NCI-H345 (cell line): ENCODE results near the gene SLFN13.
"Not testable (repeated sequence)": the region's sequence is repeated elsewhere in the genome, so short reads cannot be mapped to it uniquely, and the experiment has no call there.

Experiments used
- DNase-seq: peaks from one replicate; lab custom pipeline; 2025; lab: John Stamatoyannopoulos, UW

Gene SLFN13, protein sequence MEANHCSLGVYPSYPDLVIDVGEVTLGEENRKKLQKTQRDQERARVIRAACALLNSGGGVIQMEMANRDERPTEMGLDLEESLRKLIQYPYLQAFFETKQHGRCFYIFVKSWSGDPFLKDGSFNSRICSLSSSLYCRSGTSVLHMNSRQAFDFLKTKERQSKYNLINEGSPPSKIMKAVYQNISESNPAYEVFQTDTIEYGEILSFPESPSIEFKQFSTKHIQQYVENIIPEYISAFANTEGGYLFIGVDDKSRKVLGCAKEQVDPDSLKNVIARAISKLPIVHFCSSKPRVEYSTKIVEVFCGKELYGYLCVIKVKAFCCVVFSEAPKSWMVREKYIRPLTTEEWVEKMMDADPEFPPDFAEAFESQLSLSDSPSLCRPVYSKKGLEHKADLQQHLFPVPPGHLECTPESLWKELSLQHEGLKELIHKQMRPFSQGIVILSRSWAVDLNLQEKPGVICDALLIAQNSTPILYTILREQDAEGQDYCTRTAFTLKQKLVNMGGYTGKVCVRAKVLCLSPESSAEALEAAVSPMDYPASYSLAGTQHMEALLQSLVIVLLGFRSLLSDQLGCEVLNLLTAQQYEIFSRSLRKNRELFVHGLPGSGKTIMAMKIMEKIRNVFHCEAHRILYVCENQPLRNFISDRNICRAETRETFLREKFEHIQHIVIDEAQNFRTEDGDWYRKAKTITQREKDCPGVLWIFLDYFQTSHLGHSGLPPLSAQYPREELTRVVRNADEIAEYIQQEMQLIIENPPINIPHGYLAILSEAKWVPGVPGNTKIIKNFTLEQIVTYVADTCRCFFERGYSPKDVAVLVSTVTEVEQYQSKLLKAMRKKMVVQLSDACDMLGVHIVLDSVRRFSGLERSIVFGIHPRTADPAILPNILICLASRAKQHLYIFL

DNA sequence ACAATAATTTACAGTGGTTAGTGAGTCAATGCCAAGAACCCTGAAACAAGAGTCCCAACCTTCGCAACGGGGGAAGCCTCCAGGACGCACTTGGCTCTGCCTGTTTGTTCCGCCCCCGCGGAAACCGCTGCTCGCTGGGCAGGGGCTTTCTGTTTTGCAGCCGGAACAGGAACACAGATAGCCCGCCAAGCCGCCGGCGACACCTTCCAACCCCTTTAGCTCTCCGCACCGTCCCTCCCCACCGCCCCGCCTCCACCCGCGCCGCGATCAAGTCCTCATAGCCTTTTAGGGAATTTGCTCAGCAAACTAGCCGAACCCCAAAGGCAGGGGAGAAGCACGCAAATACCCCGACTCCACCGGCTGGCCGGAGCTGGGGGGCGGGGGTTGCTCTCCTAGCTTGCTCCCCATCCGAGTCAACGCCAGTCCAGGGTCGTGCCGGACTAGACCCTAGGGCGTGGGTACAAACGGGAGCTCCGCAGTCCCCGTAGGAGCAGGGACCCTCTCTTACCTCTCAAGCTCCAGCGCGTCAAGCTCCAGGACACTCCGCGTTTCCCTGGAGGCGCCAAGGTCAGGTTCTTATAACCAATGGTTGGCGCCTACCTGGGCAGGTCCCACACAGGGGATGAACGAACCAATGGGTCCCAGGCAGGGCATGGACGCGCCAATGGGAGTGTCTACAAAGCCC is at the start of gene SLFN13:
SLFN13 (minus strand) TSS at position 553 of the 685 bp plus-strand sequence. CDS start 3,086 bp downstream, outside the sequence.
- DNase-seq, result peak; percentile 29

DNA sequence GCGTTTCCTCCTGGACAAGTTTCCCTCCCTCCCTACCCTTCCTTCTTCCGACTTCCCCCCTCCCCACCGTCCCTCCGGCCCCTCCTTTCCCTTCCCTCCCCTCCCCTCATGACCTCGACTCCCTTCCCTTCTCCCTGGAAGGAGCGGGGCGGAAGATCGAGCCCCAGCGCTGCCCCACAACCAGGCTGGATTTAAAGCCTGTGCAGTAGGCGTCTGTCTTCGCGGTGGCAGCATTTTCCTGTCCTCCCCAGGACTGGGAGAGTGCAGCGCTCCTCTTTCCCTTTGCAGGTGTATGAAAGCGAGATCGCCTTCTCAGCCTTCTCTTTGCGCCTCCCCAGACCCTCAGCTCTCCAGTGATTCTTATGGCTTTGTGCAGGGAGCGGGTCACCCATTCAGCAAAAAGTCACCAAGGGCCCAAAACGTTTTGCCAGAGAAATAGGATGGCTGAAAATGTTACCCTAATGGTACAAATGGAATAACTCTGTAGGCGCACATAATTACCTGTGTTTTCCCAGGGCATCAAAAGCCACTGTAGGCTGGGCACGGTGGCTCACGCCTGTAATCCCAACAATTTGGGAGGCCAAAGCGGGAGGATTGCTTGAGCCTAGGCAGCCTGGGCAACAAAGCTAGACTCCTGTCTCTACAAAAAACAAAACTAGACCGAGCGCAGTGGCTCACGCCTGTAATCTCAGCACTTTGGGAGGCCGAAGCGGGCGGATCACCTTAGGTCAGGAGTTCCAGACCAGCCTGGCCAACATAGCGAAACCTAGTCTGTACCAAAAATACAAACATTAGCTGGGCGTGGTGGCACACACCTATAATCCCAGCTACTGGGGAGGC is 48.1 kb upstream of the SLFN13 start:
- no peak for DNase-seq

DNA sequence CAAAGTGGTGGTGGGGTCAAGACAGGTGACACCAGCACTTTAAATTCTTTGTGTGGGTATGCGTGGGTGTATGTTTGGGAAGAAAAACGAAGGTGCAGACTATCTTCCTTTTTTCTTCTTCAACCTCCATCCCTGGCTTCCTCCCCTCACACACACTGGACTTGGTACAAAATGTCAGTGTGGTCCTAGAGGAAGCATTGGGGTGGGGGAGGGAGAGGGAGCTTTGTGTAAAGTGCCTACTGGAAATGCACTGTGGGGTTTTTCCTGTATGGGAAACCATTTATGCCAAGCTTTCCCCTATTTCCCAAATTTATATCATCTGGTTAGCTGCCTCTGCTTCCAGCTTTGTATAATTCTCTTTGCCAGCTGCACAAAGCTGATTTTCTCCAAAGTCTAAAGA is 44.5 kb upstream of the SLFN13 start:
- no peak for DNase-seq

DNA sequence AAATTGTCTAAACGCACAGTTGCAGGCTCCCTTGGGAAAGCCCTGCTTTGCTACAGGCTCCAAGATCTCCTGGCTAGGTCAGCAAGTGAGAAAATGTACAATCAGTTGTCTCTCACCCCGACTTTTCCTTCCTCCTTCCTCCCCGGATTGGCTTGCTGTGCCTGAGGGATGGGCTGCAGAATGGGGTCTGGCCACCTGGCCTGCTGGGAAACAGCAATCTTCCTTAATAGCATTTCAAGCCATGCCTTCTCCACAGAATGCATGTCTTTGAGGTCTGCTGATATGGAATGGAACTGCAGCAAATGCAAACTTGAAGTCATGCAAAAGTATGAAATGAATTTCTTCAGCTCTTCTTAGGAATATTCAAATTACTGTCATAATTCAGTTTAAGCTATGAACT is 42.9 kb upstream of the SLFN13 start:
- DNase-seq, result no peak

DNA sequence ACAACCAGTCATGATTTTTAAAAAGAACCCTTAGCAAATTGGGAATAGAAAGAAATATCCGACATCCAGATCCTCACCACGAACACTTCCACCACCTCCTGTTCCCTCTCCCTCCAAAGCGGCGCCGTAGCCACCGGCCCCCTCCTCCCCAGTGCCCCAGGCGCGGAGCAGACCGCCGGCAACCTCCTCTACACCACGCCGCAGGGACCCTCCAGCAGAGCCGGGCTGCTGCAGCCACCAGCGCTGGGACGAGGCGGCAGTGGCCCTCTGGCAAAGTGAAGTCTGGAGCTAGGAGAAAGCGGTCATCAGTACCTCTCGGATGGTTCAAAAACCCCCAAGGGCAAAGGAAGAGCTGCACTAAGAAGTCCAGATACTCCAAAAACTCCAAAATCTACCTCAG is 41.4 kb upstream of the SLFN13 start:
- DNase-seq, result no peak

DNA sequence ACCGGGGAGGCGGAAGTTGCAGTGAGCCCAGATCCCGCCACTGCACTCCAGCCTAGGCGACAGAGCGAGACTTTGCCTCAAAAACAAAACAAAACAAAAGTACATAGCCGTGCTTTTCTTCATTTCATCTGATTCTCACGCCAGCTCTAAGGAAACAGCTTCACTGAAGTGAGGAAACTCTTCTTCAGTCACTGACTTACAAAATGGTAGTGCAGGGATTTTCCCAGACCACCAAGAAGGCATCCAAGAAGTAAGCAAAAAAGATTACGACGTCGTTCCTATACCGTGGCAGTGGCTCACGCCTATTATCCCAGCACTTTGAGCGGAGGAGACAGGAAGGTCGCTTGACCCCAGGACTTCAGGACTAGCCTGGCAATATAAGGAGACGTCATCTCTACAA is 40.4 kb upstream of the SLFN13 start:
- no peak for DNase-seq

DNA sequence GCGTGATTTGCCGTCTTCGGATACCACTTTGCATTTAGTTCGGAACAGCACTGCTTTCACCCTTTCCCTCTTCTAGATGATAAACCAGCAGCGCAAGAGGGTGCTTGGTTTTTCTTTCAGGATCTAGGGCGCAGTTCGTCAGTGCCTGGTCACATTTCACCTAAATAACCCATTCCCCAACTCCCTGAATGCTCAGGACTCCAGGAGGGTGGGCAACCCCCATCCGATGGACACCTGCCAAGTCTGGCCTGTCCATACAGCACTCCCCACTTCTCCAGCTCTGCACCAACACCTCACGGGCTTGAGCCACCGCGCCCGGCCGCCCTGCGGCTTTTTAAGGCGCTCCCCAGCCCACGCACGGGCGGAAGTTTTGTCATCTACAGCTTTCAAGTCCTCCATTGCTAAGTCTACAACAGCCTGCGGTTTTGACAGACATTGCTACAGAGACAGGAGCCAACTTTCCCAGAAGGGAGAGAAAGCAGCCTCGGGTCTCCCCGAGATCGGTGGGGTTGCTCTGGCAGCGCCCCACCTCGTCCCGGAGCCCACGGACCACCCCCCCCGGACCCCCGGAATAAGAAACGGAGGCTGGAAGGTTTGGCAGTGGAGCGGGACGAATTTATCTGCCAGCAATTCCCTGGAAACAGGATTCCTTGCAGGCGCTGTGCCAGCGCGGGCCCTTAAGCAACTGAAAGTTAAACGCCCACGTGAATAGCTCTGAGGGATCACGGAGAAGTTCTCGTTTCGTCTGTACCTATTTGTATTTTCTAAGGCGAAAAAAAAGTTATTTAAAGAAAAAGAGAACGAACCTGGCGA is 38.6 kb upstream of the SLFN13 start:
- DNase-seq, result no peak

DNA sequence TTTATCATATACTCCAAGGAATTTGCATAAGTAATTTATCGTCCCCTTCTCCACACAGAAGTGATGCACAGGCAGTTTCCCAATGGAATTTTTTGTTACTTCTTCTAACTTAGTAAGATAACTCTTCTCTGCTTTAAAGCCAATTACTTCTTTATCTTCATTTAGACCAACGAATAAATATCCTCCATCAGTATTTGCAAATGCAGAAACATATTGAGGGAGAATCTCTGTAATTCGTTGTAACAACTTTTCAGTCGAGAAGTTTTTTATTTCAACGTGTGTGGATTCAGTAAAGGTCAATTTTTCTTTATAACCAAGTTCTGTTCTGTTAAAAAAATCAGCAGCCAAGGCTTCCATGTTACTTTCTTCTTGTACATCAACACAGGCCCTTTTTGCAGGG is 30.7 kb upstream of the SLFN13 start:
- DNase-seq, result no peak

DNA sequence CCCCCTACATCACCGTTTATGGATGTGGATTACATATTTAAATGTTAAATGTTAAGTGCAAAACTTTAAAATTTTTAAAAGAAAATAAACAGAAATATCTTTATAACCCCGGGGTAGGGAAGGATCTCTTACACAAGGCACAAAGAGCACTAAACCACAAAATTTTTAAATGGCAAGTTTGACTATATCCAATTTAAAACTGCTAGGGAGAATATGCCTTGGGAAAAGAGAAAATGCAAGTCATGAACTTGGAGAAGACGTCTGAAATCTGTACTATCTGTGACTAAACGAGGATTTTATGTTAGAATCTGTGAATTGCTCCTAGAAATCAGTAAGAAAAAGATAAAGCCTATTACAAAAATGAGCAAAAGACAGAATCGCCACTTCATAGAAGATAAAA is 28.7 kb upstream of the SLFN13 start:
- DNase-seq, result no peak

DNA sequence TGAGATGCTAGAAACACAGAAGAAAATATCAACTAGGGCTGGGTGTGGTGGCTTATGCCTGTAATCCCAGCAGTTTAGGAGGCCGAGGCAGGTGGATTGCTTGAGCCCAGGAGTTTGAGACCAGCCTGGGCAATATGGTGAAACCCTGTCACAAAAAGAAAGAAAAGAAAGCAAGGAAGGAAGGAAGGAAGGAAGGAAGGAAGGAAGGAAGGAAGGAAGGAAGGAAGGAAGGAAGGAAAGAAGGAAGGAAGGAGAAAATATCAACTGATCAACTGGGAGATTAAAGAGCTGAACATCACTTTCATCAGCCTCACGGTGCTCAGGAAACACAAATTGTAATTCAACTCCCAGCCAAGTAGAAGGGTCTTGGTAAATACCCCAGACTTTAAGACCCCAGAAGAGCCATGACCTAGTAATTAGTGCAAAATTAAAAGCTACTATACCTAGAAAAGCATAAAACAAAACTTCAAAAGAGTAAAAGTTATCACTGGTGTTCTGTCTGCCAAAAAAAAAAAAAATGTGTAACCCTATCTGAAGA is 27.8 kb upstream of the SLFN13 start:
- DNase-seq, result no peak

DNA sequence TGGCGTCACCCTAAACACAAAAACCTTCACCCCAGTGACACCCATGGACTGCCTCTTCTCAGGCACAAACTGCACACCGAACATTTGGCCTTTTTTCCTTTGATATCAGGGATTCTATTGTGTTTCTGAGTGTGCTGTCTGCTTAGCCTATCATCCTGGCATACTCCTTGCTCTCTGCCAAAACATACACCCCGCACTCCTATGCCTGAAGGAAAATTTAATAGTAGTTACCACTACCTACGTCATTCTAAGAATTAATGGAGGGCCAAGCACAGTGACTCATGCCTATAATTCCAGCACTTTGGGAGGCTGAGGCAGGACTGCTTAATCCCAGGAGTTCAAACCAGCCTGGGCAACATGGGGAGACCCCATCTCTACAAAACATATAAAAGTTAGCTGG is 19.9 kb upstream of the SLFN13 start:
- DNase-seq, result no peak

DNA sequence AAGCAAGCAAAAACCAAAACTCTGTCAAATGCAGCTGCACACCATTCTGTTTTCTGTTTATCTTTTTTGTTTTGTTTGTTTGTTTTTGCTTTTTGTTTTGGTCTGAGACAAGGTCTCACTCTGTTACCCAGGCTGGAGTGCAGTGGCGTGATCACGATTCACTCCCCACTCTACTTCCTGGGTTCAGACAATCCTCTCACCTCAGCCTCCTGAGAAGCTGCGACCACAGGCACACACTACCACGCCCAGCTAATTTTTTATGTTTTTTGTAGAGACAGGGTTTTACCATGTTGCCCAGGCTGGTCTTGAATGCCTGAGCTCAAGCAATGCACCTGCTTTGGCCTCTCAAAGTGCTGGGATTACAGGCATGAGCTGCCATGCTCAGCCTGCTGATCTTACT is 19.3 kb upstream of the SLFN13 start:
- no peak for DNase-seq

DNA sequence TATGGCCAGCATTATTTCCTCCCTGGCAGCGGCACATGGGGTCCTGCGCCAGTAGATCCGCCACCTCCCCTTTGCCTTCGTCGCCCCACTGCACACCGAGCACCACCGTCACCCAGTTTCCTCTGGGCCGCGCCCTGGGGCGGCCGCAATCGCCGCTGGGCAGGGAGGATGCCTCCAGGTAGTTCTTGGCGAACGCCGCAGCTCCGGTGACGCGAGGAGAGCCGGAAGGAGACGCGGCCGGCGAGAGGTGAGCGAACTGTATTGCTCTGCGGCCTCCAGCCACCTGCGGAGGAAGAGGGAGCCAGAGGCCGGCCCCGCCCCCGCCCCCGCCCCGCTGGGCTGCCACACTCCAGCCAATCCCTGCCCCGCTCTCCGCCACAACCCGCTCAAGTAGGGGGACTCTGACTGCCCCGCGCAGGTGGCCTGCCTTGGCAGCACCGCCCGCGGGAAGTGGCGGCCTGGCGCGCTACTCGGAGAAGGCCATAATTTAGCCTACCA is 11.8 kb upstream of the SLFN13 start:
- peak; percentile 42 for DNase-seq

DNA sequence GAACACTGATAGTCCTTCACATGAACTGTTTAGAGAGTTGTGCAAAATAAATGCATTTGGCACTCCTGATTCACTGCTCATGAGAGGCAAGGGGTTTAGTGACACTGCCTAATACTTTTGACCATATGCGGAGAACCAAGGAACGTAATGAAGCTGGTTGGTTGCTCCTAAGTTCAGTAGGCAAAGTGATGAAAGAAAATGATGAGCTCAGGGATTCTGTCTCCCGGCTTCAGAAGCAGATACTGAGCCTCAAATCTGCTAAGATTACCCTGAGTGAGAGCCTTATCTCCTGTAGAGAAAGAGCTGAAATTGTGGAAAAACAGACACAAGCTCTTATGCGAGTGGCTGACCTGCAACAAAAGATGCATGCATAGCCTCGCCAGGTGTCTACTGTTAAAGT is 5.5 kb upstream of the SLFN13 start:
- not testable (repeated sequence) for DNase-seq

DNA sequence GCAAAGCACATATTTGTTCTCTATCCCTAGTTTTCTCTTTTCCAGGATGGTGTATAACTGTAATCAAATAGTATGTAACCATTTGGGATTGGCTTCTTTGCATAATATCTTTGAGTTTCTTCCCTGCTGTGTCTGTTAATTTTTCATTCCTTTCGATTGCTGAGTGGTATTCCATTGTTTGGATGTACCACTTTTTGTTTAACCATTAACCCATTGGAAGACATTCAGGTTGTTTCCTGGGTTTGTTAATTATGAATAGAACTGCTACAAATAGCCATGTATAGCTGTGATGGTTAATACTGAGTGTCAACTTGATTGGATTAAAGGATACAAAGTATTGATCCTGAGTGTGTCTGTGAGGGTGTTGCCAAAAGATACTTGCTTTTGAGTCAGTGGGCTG is 4.6 kb upstream of the SLFN13 start:
- DNase-seq, result no peak

DNA sequence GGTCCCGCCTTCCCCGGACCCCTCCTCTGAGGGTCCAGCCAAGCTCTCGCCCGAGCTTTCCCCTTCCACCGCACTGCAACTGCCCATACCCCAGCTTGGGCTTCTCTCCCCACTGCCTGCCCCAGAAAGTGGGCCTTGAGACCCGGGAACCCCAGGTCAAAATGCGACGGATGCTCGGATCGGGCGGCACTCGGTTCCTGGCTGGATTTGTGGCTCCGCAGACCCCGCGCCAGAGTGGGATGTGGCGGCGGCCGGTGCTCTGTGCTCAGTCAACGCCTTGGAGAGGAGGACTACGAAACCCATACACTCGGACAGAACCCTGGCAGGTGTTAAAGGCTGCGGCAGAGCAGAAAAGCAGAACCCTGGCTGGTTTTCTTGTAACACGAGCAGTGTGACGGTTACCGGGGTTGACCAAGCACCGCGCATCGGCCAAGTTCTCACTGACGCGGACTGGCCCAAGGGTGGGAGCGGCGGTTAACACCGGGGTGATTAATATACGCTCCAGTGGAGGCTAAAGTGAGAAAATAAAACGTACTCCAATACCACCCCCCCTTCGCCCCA is 885 bp upstream of the SLFN13 start:
- DNase-seq, result no peak

DNA sequence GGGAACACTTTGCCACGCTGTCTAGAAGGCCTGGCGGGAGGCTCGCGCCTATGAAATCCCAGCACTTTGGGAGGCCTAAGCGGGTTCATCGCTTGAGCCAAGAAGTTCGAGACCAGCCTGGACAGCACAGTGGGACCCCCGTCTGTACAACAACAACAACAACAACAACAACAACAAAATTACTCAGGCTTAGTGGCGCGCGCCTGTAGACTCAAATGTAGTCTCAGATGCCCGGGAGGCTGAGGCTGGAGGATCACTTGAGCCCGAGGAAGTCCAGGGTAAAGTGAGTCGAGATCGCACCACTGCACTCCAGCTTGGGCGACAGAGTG is 297 bp upstream of the SLFN13 start:
- DNase-seq, result no peak

DNA sequence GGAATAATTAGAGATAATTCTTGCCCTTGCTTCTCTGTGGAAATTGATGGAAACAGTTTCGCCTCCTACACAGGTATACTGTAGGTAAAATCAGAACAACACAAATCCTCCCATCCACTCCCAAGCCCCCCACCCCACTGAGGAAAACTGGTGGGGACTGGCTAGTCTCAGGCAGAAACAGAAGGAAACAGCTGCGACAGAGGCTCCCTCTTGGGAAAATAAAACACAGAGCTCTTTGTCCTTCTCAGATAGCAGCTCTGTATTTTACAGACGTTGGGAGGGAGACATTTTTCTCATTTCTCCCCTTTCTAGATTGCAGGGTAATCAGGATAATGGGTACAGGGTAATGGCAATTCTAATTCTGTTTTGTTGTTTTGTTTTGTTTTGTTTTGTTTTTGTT is 1.1 kb downstream of the SLFN13 start:
- no peak for DNase-seq

DNA sequence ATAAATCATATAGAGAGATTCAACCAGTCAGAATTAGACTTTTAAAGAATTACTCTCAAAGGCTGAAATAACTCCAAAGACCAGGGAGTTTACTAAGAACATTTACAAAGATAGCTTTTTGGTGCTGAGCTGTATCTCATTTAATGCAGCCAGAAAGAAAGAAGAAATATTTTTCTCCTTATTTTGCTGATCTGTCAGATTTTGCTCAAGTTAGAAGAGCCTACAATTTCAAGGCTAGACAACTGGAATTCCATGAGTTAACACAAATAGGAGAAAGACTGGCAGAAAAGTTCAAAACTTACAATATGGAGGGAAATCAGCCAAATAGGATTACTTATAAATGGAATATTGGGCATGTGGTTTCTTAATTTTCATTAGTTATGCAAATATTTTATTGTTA is 10.1 kb downstream of the SLFN13 start:
- no peak for DNase-seq
